K562 (cell line): ENCODE data around the gene IL31. TPM values are rescaled to one million over a fixed set of nuclear protein-coding genes. Genes with fewer than 3 reads are reported as not detected.
A peak's percentile ranks its signal among the peaks of the same experiment; 100 is the strongest.

Source experiments
- FOXJ3 ChIP-seq: sonication (generic); formaldehyde crosslinking; IDR thresholded peaks from 2 replicates; pipeline ENCODE4 v1.4.0; 2020; ENCODE audit warnings: mild to moderate bottlenecking, missing genetic modification reagents
- FUS ChIP-seq: fragments of 200-400 bp; formaldehyde crosslinking; optimal IDR thresholded peaks from 2 replicates; pipeline ENCODE3; 2017; ENCODE audit warnings: low read depth, low read length
- HMG20B ChIP-seq: fragments of 250-450 bp; sonication (Bioruptor Pico); IDR thresholded peaks from 2 replicates; pipeline ENCODE4 v1.5.0; 2021; ENCODE audit warnings: mild to moderate bottlenecking
- MXI1 ChIP-seq: IDR thresholded peaks from 2 replicates; pipeline ENCODE4 v1.6.1; 2011; ENCODE audit warnings: low read depth, mild to moderate bottlenecking, improper control_type of control experiment, low read length
- MYNN ChIP-seq, 2 experiments: sonication (generic); formaldehyde crosslinking in 1 of 2; IDR thresholded peaks; 2 replicates each; pipeline versions ENCODE4 v1.5.0 to v1.6.1; 2016 to 2020; ENCODE audit warnings: antibody characterized with exemption in 1 of 2, missing genetic modification reagents in 1 of 2
- NFE2 ChIP-seq: IDR thresholded peaks from 2 replicates; pipeline ENCODE4 v1.6.1; 2014; ENCODE audit warnings: antibody characterized with exemption, low read depth
- PBX2 ChIP-seq, 2 experiments: IDR thresholded peaks in 1 of 2; conservative IDR thresholded peaks in 1 of 2; 2 replicates each; pipeline ENCODE4 v1.6.1; 2016; ENCODE audit warnings: low read depth in 2 of 2, mild to moderate bottlenecking in 1 of 2, missing compliant biosample characterization in 1 of 2, missing genetic modification characterization in 1 of 2, moderate library complexity in 1 of 2
- RBM25 ChIP-seq: fragments of 200-400 bp; formaldehyde crosslinking; IDR thresholded peaks from 2 replicates; pipeline ENCODE4 v1.6.1; 2018; ENCODE audit warnings: low read length, low read depth, moderate library complexity; ENCODE audit not compliant: severe bottlenecking
- RCOR1 ChIP-seq, 2 experiments: IDR thresholded peaks; 2 replicates each; pipeline ENCODE4 v1.6.1; 2012; ENCODE audit warnings: low read depth in 2 of 2, low read length in 2 of 2, borderline replicate concordance in 1 of 2, improper control_type of control experiment in 1 of 2
- RFX1 ChIP-seq: fragments of 450-650 bp; IDR thresholded peaks from 2 replicates; pipeline ENCODE4 v1.6.1; 2016; ENCODE audit warnings: mild to moderate bottlenecking, moderate library complexity
- SAP30 ChIP-seq: fragments of 200-600 bp; sonication (generic); IDR thresholded peaks from 2 replicates; pipeline ENCODE4 v1.6.1; 2012; ENCODE audit warnings: borderline replicate concordance, low read depth, mild to moderate bottlenecking, moderate library complexity, low read length, control low read depth, inconsistent platforms; ENCODE audit not compliant: insufficient read depth, poor library complexity, severe bottlenecking
- SIN3B ChIP-seq: fragments of 450-650 bp; IDR thresholded peaks from 2 replicates; pipeline ENCODE4 v1.6.1; 2017; ENCODE audit warnings: low read depth, mild to moderate bottlenecking, moderate library complexity
- TAF9B ChIP-seq: fragments of 450-650 bp; IDR thresholded peaks from 2 replicates; pipeline ENCODE4 v1.6.1; 2018; ENCODE audit warnings: mild to moderate bottlenecking; ENCODE audit not compliant: partially characterized antibody
- ZNF146 ChIP-seq: IDR thresholded peaks from one replicate; pipeline ENCODE4 v1.6.1; 2018; ENCODE audit warnings: missing compliant biosample characterization; ENCODE audit not compliant: unreplicated experiment
- ZNF41 ChIP-seq: fragments of 250-450 bp; sonication (Bioruptor Pico); conservative IDR thresholded peaks from 2 replicates; pipeline ENCODE4 v1.4.0; 2020; ENCODE audit warnings: mild to moderate bottlenecking
- ZNF695 ChIP-seq: fragments of 450-650 bp; formaldehyde crosslinking; IDR thresholded peaks from 2 replicates; pipeline ENCODE4 v1.4.0; 2020; ENCODE audit warnings: mild to moderate bottlenecking, moderate library complexity
- ZNF76 ChIP-seq: fragments of 250-450 bp; sonication (Bioruptor Pico); IDR thresholded peaks from 2 replicates; pipeline ENCODE4 v1.4.0; 2020; ENCODE audit warnings: mild to moderate bottlenecking, moderate library complexity, borderline replicate concordance
- ZSCAN32 ChIP-seq: fragments of 450-650 bp; formaldehyde crosslinking; IDR thresholded peaks from 2 replicates; pipeline ENCODE4 v1.4.0; 2020; ENCODE audit warnings: mild to moderate bottlenecking, moderate library complexity
- polyA plus RNA-seq, 8 experiments: library from polyadenylated mRNA; depleted of rRNA in 4 of 8; stranded (reverse) in 5 of 8; unstranded in 3 of 8; fragments of >200 nt; fragmentation: Nextera tagmentation in 2 of 8; fragmentation: Illumina TruSeq in 1 of 8; extraction: Ambion mirVana in 2 of 8; extraction: Trizol in 1 of 8; gene quantifications; 2 replicates each; pipeline versions ENCODE4 v1.2.1 to v1.2.3, GENCODE V29; 2011 to 2014; ENCODE audit warnings: inconsistent platforms in 1 of 8, missing spikeins in 1 of 8
- total RNA-seq, 7 experiments: library from RNA; depleted of rRNA in 6 of 7; stranded (reverse); fragments of >200 nt in 6 of 7; fragmentation: Illumina TruSeq in 2 of 7; extraction: Trizol in 2 of 7; gene quantifications; 2 replicates each; pipeline versions ENCODE4 v1.2.1 to v1.2.3, GENCODE V29; 2011 to 2021; ENCODE audit warnings: low replicate concordance in 1 of 7
- TF ChIP-seq, protein P1 (sequence below): fragments of 450-650 bp; IDR thresholded peaks from 2 replicates; pipeline ENCODE4 v1.6.1; 2018; ENCODE audit warnings: mild to moderate bottlenecking, low read depth; ENCODE audit not compliant: partially characterized antibody
- TF ChIP-seq, protein P2 (sequence below), 2 experiments: IDR thresholded peaks; 2 replicates each; pipeline ENCODE4 v1.6.1; 2012; ENCODE audit warnings: improper control_type of control experiment in 2 of 2, low read depth in 2 of 2, low read length in 2 of 2, borderline replicate concordance in 1 of 2

The IL31 gene
- total and polyA plus RNA-seq, 9 of the 15 experiments (the other 6 are each of a cell fraction or from before 2014, with no cell fraction given): not detected

DNA sequence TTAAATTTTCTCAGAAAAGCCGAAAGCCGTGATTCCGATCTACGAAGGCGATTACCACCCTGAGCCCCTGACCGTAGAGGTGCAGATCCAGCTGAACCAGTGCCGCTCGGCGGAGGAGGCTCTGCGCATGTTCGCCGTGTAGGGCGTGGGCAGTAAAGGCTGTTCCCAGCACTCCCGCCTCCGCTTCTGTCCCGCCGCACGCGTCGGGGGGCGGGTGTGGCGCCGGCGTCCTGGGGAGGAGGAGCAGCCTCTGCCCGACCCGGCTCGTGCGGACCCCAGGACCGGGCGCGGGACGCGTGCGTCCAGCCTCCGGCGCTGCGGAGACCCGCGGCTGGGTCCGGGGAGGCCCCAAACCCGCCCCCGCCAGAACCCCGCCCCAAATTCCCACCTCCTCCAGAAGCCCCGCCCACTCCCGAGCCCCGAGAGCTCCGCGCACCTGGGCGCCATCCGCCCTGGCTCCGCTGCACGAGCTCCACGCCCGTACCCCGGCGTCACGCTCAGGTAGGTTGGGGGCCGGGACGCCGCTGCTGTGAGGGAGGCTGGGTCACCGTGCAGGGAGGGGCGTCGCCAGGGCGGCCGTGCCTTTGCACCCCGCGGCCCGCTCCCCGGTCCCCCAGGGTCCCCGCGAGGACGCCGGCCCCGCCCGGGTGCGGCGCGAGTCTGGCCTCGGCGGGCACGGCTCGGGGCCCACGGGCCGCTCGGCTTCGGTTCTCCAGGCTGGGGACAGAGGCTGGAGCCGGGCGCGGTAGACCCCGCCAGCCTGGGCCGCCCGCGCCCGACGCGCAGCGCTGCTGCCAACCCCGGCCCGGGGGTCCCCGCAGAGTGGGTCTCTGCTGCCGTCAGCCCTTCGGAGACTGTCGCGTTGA lies 29.5 kb upstream of the IL31 start, which contains the start of gene B3GNT4 (continued):
- TF ChIP-seq TAF9B: no peak
- no peak for TF ChIP-seq ZNF76 (CRISPR knock-in tag)
- TF ChIP-seq MYNN (IDR thresholded peaks at IDR 0.05): no peak
- TF ChIP-seq MYNN (CRISPR knock-in tag; IDR thresholded peaks at IDR 0.05): no peak
- TF ChIP-seq MXI1: no peak
- TF ChIP-seq ZNF41 (CRISPR knock-in tag): no peak
- TF ChIP-seq SAP30: no peak
- no peak for TF ChIP-seq ZNF146 (CRISPR knock-in tag)
- no peak for TF ChIP-seq ZNF695
- TF ChIP-seq, protein P1, sequence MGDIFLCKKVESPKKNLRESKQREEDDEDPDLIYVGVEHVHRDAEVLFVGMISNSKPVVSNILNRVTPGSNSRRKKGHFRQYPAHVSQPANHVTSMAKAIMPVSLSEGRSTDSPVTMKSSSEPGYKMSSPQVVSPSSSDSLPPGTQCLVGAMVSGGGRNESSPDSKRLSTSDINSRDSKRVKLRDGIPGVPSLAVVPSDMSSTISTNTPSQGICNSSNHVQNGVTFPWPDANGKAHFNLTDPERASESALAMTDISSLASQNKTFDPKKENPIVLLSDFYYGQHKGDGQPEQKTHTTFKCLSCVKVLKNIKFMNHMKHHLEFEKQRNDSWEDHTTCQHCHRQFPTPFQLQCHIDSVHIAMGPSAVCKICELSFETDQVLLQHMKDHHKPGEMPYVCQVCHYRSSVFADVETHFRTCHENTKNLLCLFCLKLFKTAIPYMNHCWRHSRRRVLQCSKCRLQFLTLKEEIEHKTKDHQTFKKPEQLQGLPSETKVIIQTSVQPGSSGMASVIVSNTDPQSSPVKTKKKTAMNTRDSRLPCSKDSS: no peak
- TF ChIP-seq RBM25: no peak
- no peak for TF ChIP-seq FOXJ3 (CRISPR knock-in tag)
- no peak for TF ChIP-seq PBX2 (CRISPR knock-in tag; IDR thresholded peaks at IDR 0.05; ENCODE audit: low read depth)
- TF ChIP-seq PBX2 (tag; conservative IDR thresholded peaks at IDR 0.05; ENCODE audit: low read depth): no peak
- 0 out of 4 replicates have a peak, but pooled peaks of 1 of the 2 experiments have one; percentile 30 for TF ChIP-seq RCOR1 (IDR thresholded peaks at IDR 0.05; ENCODE audit: borderline replicate concordance in 1 of 2, low read depth in 2 of 2, low read length in 2 of 2)
- no peak for TF ChIP-seq RFX1
- TF ChIP-seq, protein P2, sequence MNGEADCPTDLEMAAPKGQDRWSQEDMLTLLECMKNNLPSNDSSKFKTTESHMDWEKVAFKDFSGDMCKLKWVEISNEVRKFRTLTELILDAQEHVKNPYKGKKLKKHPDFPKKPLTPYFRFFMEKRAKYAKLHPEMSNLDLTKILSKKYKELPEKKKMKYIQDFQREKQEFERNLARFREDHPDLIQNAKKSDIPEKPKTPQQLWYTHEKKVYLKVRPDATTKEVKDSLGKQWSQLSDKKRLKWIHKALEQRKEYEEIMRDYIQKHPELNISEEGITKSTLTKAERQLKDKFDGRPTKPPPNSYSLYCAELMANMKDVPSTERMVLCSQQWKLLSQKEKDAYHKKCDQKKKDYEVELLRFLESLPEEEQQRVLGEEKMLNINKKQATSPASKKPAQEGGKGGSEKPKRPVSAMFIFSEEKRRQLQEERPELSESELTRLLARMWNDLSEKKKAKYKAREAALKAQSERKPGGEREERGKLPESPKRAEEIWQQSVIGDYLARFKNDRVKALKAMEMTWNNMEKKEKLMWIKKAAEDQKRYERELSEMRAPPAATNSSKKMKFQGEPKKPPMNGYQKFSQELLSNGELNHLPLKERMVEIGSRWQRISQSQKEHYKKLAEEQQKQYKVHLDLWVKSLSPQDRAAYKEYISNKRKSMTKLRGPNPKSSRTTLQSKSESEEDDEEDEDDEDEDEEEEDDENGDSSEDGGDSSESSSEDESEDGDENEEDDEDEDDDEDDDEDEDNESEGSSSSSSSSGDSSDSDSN (IDR thresholded peaks at IDR 0.05; ENCODE audit: borderline replicate concordance in 1 of 2, low read depth in 2 of 2, low read length in 2 of 2): no peak
- no peak for TF ChIP-seq ZSCAN32 (CRISPR knock-in tag)
- TF ChIP-seq HMG20B: no peak
- TF ChIP-seq SIN3B: peak; percentile 28; the same call in 1 of the 2 replicates
- TF ChIP-seq NFE2: no peak
- no peak for TF ChIP-seq FUS
